Measurements from ENCODE around the gene TTLL11. TPM values are rescaled to one million over a fixed set of nuclear protein-coding genes. Genes with fewer than 3 reads are reported as not detected.

TTLL11 gene
- total and polyA plus RNA-seq, 4 donors, result 3.6 to 7.8 (median 5.9) TPM

GRCh38 chr9:121884057-121884541, 209.0 kb downstream of the TTLL11 start:
- H3K4me1 ChIP-seq (ENCODE audit: control insufficient read depth in 5 of 5, insufficient read depth in 5 of 5, low read length in 5 of 5), result peaks cover 0 to 14% (median 3%) of the 10 kb centered on the region in 5 donors
- DNase-seq (peak; percentile 80 to 89 (median 81)), ATAC-seq (ENCODE audit: insufficient read depth, low FRiP score) (no peak)
- no peak overlapping the region for H3K27ac ChIP-seq (ENCODE audit: low read depth in 1 of 2, low read length in 1 of 2)
- no peak overlapping the region for H3K4me3 ChIP-seq
- no peaks in the 10 kb centered on the region for H3K27me3 ChIP-seq (ENCODE audit: control insufficient read depth in 3 of 3, insufficient read depth in 3 of 3, low read length in 2 of 3)
- no peak overlapping the region for H3K9ac ChIP-seq (ENCODE audit: insufficient read depth in 1 of 2, low read length in 2 of 2)
- no peak for TF ChIP-seq CTCF (IDR thresholded peaks at IDR 0.05; ENCODE audit: control extremely low read depth, extremely low read depth)
- no peaks in the 10 kb centered on the region for H3K9me3 ChIP-seq (ENCODE audit: control insufficient read depth in 4 of 4, insufficient read depth in 3 of 4, low read length in 3 of 4)
- WGBS, 2 donors, result 69 to 81% methylated on average over 12 of the region's 12 CpGs
- no peaks in the 10 kb centered on the region for H3K36me3 ChIP-seq (ENCODE audit: control insufficient read depth in 4 of 4, insufficient read depth in 4 of 4, low read length in 4 of 4)

- peaks cover 0 to 14% (median 3%) of the 10 kb centered on the region in 5 donors for H3K4me1 ChIP-seq (ENCODE audit: control insufficient read depth in 5 of 5, insufficient read depth in 5 of 5, low read length in 5 of 5)
- no peaks in the 10 kb centered on the region for H3K36me3 ChIP-seq (ENCODE audit: control insufficient read depth in 4 of 4, insufficient read depth in 4 of 4, low read length in 4 of 4)
- no peak overlapping the region for H3K9ac ChIP-seq (ENCODE audit: insufficient read depth in 1 of 2, low read length in 2 of 2)
- DNase-seq (no peak), ATAC-seq (ENCODE audit: insufficient read depth, low FRiP score) (no peak)
- H3K27me3 ChIP-seq (ENCODE audit: control insufficient read depth in 3 of 3, insufficient read depth in 3 of 3, low read length in 2 of 3), result no peaks in the 10 kb centered on the region
- H3K9me3 ChIP-seq (ENCODE audit: control insufficient read depth in 4 of 4, insufficient read depth in 3 of 4, low read length in 3 of 4), result no peaks in the 10 kb centered on the region
- 82 to 91% methylated on average over 8 of the region's 8 CpGs for WGBS, 2 donors
- no peak overlapping the region for H3K27ac ChIP-seq (ENCODE audit: low read depth in 1 of 2, low read length in 1 of 2)
- no peak for TF ChIP-seq CTCF (IDR thresholded peaks at IDR 0.05; ENCODE audit: control extremely low read depth, extremely low read depth)
- H3K4me3 ChIP-seq, result no peak overlapping the region
Measured at GRCh38 chr9:121883281-121884056, 209.6 kb downstream of the TTLL11 start.

- TF ChIP-seq CTCF (IDR thresholded peaks at IDR 0.05; ENCODE audit: control extremely low read depth, extremely low read depth), result no peak
- Histone ChIP-seq H3K27ac (ENCODE audit: low read depth in 1 of 2, low read length in 1 of 2) (no peak overlapping the region), H3K9me3 (ENCODE audit: control insufficient read depth in 4 of 4, insufficient read depth in 3 of 4, low read length in 3 of 4) (no peaks in the 10 kb centered on the region), H3K4me3 (no peak overlapping the region), H3K9ac (ENCODE audit: insufficient read depth in 1 of 2, low read length in 2 of 2) (no peak overlapping the region), H3K4me1 (ENCODE audit: control insufficient read depth in 5 of 5, insufficient read depth in 5 of 5, low read length in 5 of 5) (peaks cover 0 to 14% (median 3%) of the 10 kb centered on the region in 5 donors), H3K27me3 (ENCODE audit: control insufficient read depth in 3 of 3, insufficient read depth in 3 of 3, low read length in 2 of 3) (no peaks in the 10 kb centered on the region), H3K36me3 (ENCODE audit: control insufficient read depth in 4 of 4, insufficient read depth in 4 of 4, low read length in 4 of 4) (no peaks in the 10 kb centered on the region)
- ATAC-seq (ENCODE audit: insufficient read depth, low FRiP score) (no peak), DNase-seq (no peak)
- 88 to 94% methylated on average over 7 of the region's 7 CpGs for whole genome bisulfite sequencing, 2 donors
Measured at GRCh38 chr9:121881920-121882500, 211.1 kb downstream of the TTLL11 start.
